Measurements from ENCODE around the gene PHPT1. TPM values are rescaled to one million over a fixed set of nuclear protein-coding genes. Genes with fewer than 3 reads are reported as not detected.
"Not testable (repeated sequence)": the region's sequence is repeated elsewhere in the genome, so short reads cannot be mapped to it uniquely, and the experiment has no call there.

The PHPT1 gene
- total RNA-seq, 1 donor from 2014 or later: 168 TPM

DNA sequence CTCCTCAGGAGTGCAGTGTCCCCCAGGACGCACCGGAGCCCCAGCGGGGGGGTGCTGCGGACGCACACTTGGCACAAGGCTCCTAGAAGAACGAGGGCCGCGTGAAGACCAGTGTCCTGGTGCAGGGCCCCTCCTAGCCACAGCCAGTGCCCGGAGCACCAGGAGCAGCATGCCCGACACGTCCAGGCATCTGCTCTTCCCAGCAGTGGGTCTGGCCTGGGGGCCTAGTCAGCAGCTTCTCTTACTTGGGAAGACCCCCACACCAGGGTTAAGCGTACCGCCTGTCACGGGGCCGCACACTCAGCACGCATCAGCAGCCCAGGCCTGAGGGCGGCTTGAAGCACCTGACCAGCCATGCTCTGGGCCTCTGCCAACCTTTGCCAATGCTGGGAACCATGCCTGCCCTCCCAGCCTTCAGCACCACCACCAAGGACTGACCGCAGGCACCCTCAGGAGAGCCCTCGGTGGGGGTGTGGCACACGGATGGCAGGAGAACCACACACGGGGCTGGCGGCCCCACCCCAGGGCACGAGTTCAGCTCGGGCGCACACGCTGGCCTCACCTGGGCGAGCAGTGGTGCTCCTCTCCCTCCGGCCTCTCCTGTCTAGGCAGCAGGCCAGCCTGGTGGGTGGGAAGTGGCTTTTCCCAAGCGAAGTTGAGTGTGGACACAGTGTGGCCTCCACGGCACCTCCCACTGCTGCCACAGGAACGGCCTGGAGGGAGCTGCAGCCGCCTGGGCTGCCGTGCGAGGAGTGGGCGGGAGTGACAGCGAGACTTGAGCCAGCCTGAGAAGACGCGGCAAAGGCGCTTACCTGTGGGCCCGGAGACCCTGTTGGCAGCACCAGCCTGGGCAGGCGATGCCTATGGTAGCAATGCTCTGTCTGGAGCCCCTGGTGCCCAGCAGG, 19.0 kb upstream of the PHPT1 start:
- Mint-ChIP-seq H3K4me3 (ENCODE audit: low read depth) (no peak overlapping the region), H3K9me3 (ENCODE audit: low read depth) (no peaks in the 10 kb centered on the region), H3K27me3 (no peaks in the 10 kb centered on the region), H3K27ac (no peak overlapping the region), H3K36me3 (ENCODE audit: insufficient read depth) (peaks cover 5% of the 10 kb centered on the region), H3K4me1 (ENCODE audit: low read depth) (no peaks in the 10 kb centered on the region)
- TF ChIP-seq, protein P1, sequence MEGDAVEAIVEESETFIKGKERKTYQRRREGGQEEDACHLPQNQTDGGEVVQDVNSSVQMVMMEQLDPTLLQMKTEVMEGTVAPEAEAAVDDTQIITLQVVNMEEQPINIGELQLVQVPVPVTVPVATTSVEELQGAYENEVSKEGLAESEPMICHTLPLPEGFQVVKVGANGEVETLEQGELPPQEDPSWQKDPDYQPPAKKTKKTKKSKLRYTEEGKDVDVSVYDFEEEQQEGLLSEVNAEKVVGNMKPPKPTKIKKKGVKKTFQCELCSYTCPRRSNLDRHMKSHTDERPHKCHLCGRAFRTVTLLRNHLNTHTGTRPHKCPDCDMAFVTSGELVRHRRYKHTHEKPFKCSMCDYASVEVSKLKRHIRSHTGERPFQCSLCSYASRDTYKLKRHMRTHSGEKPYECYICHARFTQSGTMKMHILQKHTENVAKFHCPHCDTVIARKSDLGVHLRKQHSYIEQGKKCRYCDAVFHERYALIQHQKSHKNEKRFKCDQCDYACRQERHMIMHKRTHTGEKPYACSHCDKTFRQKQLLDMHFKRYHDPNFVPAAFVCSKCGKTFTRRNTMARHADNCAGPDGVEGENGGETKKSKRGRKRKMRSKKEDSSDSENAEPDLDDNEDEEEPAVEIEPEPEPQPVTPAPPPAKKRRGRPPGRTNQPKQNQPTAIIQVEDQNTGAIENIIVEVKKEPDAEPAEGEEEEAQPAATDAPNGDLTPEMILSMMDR (IDR thresholded peaks at IDR 0.05; ENCODE audit: unreplicated experiment): no peak
- no peak for DNase-seq (ENCODE audit: low spot score, unreplicated experiment)

DNA sequence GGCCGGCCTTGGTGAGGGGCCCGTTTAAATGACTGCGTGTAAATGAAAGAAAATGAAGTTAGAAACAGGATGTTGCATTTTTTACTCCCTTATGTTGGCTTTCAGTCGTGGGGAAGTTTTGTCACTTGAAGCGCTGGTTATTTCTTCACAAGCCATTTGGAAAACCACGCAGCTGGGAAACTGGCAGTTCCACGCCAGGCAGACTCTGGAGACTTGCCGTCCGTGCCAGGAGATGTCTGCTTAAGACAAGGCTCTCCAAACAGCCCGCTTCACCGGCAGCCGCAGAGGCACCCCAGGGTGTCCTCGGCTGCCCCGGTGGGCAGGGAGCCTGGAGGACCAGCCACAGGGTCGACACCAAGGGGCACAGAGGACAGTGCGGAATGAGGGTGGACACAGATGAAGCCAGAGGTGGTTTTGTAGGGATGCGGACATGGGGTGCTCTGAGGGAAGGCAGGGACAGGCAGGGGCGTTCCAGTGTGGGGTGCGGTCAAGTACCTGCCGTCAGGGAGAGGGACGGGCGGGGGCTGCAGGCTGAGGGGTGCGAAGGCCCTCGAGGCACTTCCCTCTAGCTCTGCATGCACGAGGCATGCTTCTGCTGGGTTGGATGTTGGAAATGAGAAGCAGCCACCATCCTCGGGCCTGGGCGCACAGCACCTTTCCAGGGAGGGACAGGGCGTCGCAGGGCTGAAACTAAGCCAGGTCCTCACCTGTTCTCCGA, 18.0 kb upstream of the PHPT1 start:
- no peaks in the 10 kb centered on the region for H3K4me1 Mint-ChIP-seq (ENCODE audit: low read depth)
- H3K36me3 Mint-ChIP-seq (ENCODE audit: insufficient read depth): peaks cover 5% of the 10 kb centered on the region
- no peak for DNase-seq (ENCODE audit: low spot score, unreplicated experiment)
- H3K27ac Mint-ChIP-seq: no peak overlapping the region
- TF ChIP-seq, protein P1 (IDR thresholded peaks at IDR 0.05; ENCODE audit: unreplicated experiment): no peak
- H3K4me3 Mint-ChIP-seq (ENCODE audit: low read depth): no peak overlapping the region
- no peaks in the 10 kb centered on the region for H3K27me3 Mint-ChIP-seq
- no peaks in the 10 kb centered on the region for H3K9me3 Mint-ChIP-seq (ENCODE audit: low read depth)

DNA sequence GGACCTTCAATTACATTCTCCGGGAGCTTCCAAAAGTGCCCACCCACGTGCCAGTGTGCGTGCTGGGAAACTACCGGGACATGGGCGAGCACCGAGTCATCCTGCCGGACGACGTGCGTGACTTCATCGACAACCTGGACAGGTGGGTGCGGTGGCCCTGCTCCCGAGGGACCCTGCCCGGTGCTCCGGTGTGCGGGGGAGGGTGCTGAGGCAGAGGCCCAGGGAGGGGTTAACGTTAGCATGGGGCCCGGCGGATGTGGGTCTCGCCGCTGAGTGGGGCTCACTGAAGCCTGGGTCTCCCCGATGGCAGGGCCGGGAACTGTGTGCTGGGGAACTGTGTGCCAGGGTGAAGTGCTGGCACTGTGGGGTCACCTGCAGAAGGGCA, 17.5 kb upstream of the PHPT1 start:
- TF ChIP-seq, protein P1 (IDR thresholded peaks at IDR 0.05; ENCODE audit: unreplicated experiment): no peak
- H3K9me3 Mint-ChIP-seq (ENCODE audit: low read depth): no peaks in the 10 kb centered on the region
- no peak overlapping the region for H3K27ac Mint-ChIP-seq
- no peaks in the 10 kb centered on the region for H3K27me3 Mint-ChIP-seq
- H3K4me3 Mint-ChIP-seq (ENCODE audit: low read depth): no peak overlapping the region
- DNase-seq (ENCODE audit: low spot score, unreplicated experiment): no peak
- H3K36me3 Mint-ChIP-seq (ENCODE audit: insufficient read depth): peaks cover 5% of the 10 kb centered on the region
- H3K4me1 Mint-ChIP-seq (ENCODE audit: low read depth): no peaks in the 10 kb centered on the region

DNA sequence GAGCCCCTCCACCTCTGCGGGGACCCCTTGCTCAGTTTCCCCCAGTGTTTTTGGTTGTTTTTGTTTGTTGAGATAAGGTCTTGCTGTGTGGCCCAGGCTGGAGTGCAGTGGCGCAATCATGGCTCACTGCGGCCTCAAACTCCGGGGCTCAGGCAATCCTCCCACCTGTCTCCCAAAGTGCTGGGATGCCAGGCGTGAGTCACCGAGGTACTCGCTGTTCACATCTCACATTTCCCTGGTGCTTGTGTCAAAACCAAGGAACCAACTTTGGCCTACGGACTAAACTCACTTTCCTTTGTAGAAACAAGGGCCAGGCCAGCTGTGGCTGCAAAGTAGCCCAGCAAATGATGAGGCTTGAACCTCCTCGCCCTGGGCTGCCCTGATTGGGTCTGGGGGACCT, 16.6 kb upstream of the PHPT1 start:
- DNase-seq (ENCODE audit: low spot score, unreplicated experiment): no peak
- peaks cover 5% of the 10 kb centered on the region for H3K36me3 Mint-ChIP-seq (ENCODE audit: insufficient read depth)
- TF ChIP-seq, protein P1 (IDR thresholded peaks at IDR 0.05; ENCODE audit: unreplicated experiment): no peak
- H3K4me3 Mint-ChIP-seq (ENCODE audit: low read depth): no peak overlapping the region
- no peak overlapping the region for H3K27ac Mint-ChIP-seq
- H3K27me3 Mint-ChIP-seq: no peaks in the 10 kb centered on the region
- no peaks in the 10 kb centered on the region for H3K9me3 Mint-ChIP-seq (ENCODE audit: low read depth)
- H3K4me1 Mint-ChIP-seq (ENCODE audit: low read depth): no peaks in the 10 kb centered on the region

DNA sequence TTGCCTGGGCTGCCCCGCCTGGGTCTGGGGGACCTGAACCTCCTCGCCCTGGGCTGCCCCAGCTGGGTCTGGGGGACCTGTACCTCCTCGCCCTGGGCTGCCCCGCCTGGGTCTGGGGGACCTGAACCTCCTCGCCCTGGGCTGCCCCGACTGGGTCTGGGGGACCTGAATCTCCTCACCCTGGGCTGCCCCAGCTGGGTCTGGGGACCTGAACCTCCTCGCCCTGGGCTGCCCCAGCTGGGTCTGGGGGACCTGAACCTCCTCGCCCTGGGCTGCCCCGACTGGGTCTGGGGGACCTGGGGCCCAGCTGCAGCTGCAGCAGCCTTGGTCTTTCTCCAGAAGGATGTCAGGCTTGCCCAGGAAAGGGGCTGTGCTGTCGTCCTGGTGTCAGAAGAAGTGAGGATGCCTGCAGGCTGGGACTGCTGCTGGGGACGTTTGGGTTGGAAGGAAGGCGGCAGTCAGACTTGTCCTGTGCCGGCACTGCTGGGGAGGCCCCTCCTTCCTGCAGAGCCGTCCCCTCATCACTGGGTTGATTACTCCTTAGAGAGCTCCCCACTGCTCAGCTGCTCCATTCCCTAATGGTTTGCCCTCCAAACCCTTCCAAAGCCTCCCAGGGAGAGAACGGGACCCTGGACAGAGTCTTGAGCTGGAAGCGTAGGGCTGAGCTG, 15.7 kb upstream of the PHPT1 start:
- not testable (repeated sequence) for H3K4me1 Mint-ChIP-seq (ENCODE audit: low read depth); H3K36me3 Mint-ChIP-seq (ENCODE audit: insufficient read depth); H3K27ac Mint-ChIP-seq; H3K27me3 Mint-ChIP-seq; DNase-seq (ENCODE audit: low spot score, unreplicated experiment); H3K9me3 Mint-ChIP-seq (ENCODE audit: low read depth); H3K4me3 Mint-ChIP-seq (ENCODE audit: low read depth)
